ENCODE results near the gene LRRD1. TPM values are rescaled to one million over a fixed set of nuclear protein-coding genes. Genes with fewer than 3 reads are reported as not detected.

LRRD1 gene
- total and polyA plus RNA-seq, 9 of the 15 experiments (the other 6 are each of a cell fraction or from before 2014, with no cell fraction given) = 0.07 to 0.15 TPM; not detected in 7

DNA sequence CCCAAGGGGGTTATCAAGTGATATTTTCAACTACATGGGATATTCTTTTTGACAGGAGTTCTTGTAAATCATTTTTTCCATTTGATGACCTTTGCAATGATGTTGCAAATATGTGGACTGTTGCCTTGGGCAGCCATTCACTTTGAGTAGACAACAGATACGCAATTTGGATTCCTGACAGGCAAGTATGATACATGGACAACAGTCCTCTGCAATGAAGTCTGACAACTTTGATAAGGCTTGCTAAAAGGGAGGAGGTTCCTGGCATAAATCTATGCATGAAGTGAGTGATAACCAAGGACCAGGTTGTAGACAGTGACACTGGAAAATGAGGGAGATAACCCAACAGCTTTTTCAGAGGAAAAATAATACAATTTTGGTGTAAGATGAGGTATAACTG, 17.7 kb downstream of the LRRD1 start (continued):
- TF ChIP-seq FOXK1 (CRISPR knock-in tag; IDR thresholded peaks at IDR 0.05; ENCODE audit: borderline replicate concordance) (no peak), ZKSCAN8 (CRISPR knock-in tag; IDR thresholded peaks at IDR 0.05) (no peak; the same call in 1 of the 2 replicates), SAFB2 (IDR thresholded peaks at IDR 0.05; ENCODE audit: borderline replicate concordance, low read depth, low read length, severe bottlenecking) (no peak), ZNF584 (CRISPR knock-in tag; IDR thresholded peaks at IDR 0.05; ENCODE audit: low read depth) (no peak), TSC22D4 (tag; IDR thresholded peaks at IDR 0.05) (no peak), SRSF1 (IDR thresholded peaks at IDR 0.05; ENCODE audit: low read depth, low read length) (no peak), BCL6 (CRISPR knock-in tag; IDR thresholded peaks at IDR 0.05) (no peak), TEAD2 (tag; IDR thresholded peaks at IDR 0.05) (no peak), ZNF589 (CRISPR knock-in tag; IDR thresholded peaks at IDR 0.05; ENCODE audit: low read depth) (0 out of 2 replicates have a peak, but pooled peaks have one; percentile 36), WHSC1 (IDR thresholded peaks at IDR 0.05; ENCODE audit: low read length) (no peak), CBX5 (IDR thresholded peaks at IDR 0.05; ENCODE audit: borderline replicate concordance, low read depth) (no peak), GATA2 (CRISPR knock-in tag; IDR thresholded peaks at IDR 0.05) (peak; percentile 88), CHCHD3 (CRISPR knock-in tag; IDR thresholded peaks at IDR 0.05) (no peak), CHD4 (IDR thresholded peaks at IDR 0.05; ENCODE audit: insufficient read depth, insufficient replicate concordance, low read depth, low read length, poor library complexity, severe bottlenecking) (no peak), E2F4 (CRISPR knock-in tag; IDR thresholded peaks at IDR 0.05; ENCODE audit: low read depth) (no peak), ELF2 (CRISPR knock-in tag; IDR thresholded peaks at IDR 0.05) (no peak)
- TF ChIP-seq, protein P1, sequence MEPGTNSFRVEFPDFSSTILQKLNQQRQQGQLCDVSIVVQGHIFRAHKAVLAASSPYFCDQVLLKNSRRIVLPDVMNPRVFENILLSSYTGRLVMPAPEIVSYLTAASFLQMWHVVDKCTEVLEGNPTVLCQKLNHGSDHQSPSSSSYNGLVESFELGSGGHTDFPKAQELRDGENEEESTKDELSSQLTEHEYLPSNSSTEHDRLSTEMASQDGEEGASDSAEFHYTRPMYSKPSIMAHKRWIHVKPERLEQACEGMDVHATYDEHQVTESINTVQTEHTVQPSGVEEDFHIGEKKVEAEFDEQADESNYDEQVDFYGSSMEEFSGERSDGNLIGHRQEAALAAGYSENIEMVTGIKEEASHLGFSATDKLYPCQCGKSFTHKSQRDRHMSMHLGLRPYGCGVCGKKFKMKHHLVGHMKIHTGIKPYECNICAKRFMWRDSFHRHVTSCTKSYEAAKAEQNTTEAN (CRISPR knock-in tag; IDR thresholded peaks at IDR 0.05) = no peak
- TF ChIP-seq, protein P2, sequence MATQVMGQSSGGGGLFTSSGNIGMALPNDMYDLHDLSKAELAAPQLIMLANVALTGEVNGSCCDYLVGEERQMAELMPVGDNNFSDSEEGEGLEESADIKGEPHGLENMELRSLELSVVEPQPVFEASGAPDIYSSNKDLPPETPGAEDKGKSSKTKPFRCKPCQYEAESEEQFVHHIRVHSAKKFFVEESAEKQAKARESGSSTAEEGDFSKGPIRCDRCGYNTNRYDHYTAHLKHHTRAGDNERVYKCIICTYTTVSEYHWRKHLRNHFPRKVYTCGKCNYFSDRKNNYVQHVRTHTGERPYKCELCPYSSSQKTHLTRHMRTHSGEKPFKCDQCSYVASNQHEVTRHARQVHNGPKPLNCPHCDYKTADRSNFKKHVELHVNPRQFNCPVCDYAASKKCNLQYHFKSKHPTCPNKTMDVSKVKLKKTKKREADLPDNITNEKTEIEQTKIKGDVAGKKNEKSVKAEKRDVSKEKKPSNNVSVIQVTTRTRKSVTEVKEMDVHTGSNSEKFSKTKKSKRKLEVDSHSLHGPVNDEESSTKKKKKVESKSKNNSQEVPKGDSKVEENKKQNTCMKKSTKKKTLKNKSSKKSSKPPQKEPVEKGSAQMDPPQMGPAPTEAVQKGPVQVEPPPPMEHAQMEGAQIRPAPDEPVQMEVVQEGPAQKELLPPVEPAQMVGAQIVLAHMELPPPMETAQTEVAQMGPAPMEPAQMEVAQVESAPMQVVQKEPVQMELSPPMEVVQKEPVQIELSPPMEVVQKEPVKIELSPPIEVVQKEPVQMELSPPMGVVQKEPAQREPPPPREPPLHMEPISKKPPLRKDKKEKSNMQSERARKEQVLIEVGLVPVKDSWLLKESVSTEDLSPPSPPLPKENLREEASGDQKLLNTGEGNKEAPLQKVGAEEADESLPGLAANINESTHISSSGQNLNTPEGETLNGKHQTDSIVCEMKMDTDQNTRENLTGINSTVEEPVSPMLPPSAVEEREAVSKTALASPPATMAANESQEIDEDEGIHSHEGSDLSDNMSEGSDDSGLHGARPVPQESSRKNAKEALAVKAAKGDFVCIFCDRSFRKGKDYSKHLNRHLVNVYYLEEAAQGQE (IDR thresholded peaks at IDR 0.05; ENCODE audit: borderline replicate concordance) = no peak
- TF ChIP-seq, protein P2 (CRISPR knock-in tag; IDR thresholded peaks at IDR 0.05; ENCODE audit: low read depth) = no peak

All from K562 (cell line).